IMR-90 (cell line): ENCODE data around the gene CTIF. TPM values are rescaled to one million over a fixed set of nuclear protein-coding genes. Genes with fewer than 3 reads are reported as not detected.

ENCODE experiments used
- ATAC-seq: fragments of 200-7000 bp; cut with Tn5 transposase; 2 replicates; pipeline ENCODE4 v1.9.1; 2020; ENCODE audit warnings: low read depth, mild to moderate bottlenecking, moderate library complexity
- BruUV-seq: library from RNA; stranded (reverse); fragments of 400-500 nt; replicated peaks from 2 replicates; lab custom pipeline; 2021; lab: Mats Ljungman, UMichigan
- CTCF ChIA-PET: fragments of 300-600 bp; formaldehyde crosslinking; extraction: SDS; loops from one replicate; lab custom pipeline; 2021; ENCODE audit warnings: antibody characterized with exemption; lab: Yijun Ruan, JAX
- POLR2A ChIA-PET: fragments of 300-600 bp; sonication (Branson Sonifier 250); formaldehyde crosslinking; loops from one replicate; lab custom pipeline; 2022; ENCODE audit warnings: antibody characterized with exemption; ENCODE audit not compliant: unreplicated experiment; lab: Charles Lee
- DNase-seq: peaks from one replicate; pipeline ENCODE4 v3.0.0; 2013
- H2AFZ ChIP-seq: replicated peaks from 2 replicates; pipeline ENCODE3; 2013; ENCODE audit warnings: low read length, mild to moderate bottlenecking; ENCODE audit not compliant: poor library complexity
- H2AK5ac ChIP-seq: 2 replicates; pipeline ENCODE4 v1.6.1; 2013; ENCODE audit warnings: low read depth, low read length, inconsistent platforms
- H2AK9ac ChIP-seq: replicated peaks from 2 replicates; pipeline ENCODE3; 2013; ENCODE audit warnings: mild to moderate bottlenecking, low read depth, low read length, moderate library complexity; ENCODE audit not compliant: poor library complexity
- H2BK120ac ChIP-seq: 2 replicates; pipeline ENCODE4 v1.6.1; 2013; ENCODE audit warnings: low read depth, low read length, inconsistent platforms
- H2BK15ac ChIP-seq: 3 replicates; pipeline ENCODE4 v1.6.1; 2013; ENCODE audit warnings: low read depth, low read length, inconsistent platforms
- H2BK20ac ChIP-seq: 2 replicates; pipeline ENCODE4 v1.6.1; 2013; ENCODE audit warnings: low read depth, mild to moderate bottlenecking, inconsistent platforms, low read length, moderate library complexity
- H2BK5ac ChIP-seq: 2 replicates; pipeline ENCODE4 v1.6.1; 2013; ENCODE audit warnings: mild to moderate bottlenecking, low read depth, low read length, inconsistent platforms; ENCODE audit not compliant: poor library complexity, severe bottlenecking
- H3K14ac ChIP-seq: replicated peaks from 2 replicates; pipeline ENCODE4 v1.6.1; 2013; ENCODE audit warnings: low read depth, low read length, inconsistent platforms
- H3K18ac ChIP-seq: 2 replicates; pipeline ENCODE4 v1.6.1; 2013; ENCODE audit warnings: low read depth, low read length, control low read depth
- H3K23ac ChIP-seq: 2 replicates; pipeline ENCODE4 v1.6.1; 2013; ENCODE audit warnings: low read depth, low read length, inconsistent platforms
- H3K27ac ChIP-seq: 2 replicates; pipeline ENCODE4 v1.5.1; 2013; ENCODE audit warnings: mild to moderate bottlenecking, control low read depth, low read length; ENCODE audit not compliant: insufficient read depth
- H3K27me3 ChIP-seq: 2 replicates; pipeline ENCODE4 v1.6.1; 2013; ENCODE audit warnings: low read length; ENCODE audit not compliant: control insufficient read depth, insufficient read depth
- H3K36me3 ChIP-seq: 2 replicates; pipeline ENCODE4 v1.6.1; 2013; ENCODE audit warnings: low read length, mixed read lengths; ENCODE audit not compliant: control insufficient read depth, insufficient read depth
- H3K4ac ChIP-seq: 2 replicates; pipeline ENCODE4 v1.6.1; 2013; ENCODE audit warnings: low read depth, low read length, inconsistent platforms
- H3K4me1 ChIP-seq: 2 replicates; pipeline ENCODE4 v1.6.1; 2013; ENCODE audit warnings: low read length, mixed read lengths; ENCODE audit not compliant: control insufficient read depth, insufficient read depth
- H3K4me2 ChIP-seq: 2 replicates; pipeline ENCODE4 v1.6.1; 2013; ENCODE audit warnings: low read depth, mild to moderate bottlenecking, control low read depth, low read length, moderate library complexity
- H3K4me3 ChIP-seq: 2 replicates; pipeline ENCODE4 v1.5.1; 2013; ENCODE audit warnings: low read depth, mild to moderate bottlenecking, control low read depth, low read length, moderate library complexity; ENCODE audit not compliant: insufficient read depth
- H3K56ac ChIP-seq: 2 replicates; pipeline ENCODE4 v1.6.1; 2013; ENCODE audit warnings: low read length, inconsistent platforms; ENCODE audit not compliant: insufficient read depth; ENCODE audit errors: extremely low read depth
- H3K79me1 ChIP-seq, 2 experiments: 2 replicates each; pipeline ENCODE4 v1.6.1; 2013; ENCODE audit warnings: low read length in 2 of 2, inconsistent platforms in 1 of 2, low read depth in 1 of 2
- H3K9ac ChIP-seq: 2 replicates; pipeline ENCODE4 v1.6.1; 2013; ENCODE audit warnings: low read depth, low read length, control low read depth
- H3K9me1 ChIP-seq: 2 replicates; pipeline ENCODE4 v1.6.1; 2013; ENCODE audit warnings: low read length, inconsistent platforms; ENCODE audit not compliant: insufficient read depth
- H3K9me3 ChIP-seq: 2 replicates; pipeline ENCODE4 v1.6.1; 2013; ENCODE audit warnings: low read length; ENCODE audit not compliant: control insufficient read depth, insufficient read depth
- H4K20me1 ChIP-seq: 2 replicates; pipeline ENCODE4 v1.6.1; 2013; ENCODE audit warnings: low read length, inconsistent platforms; ENCODE audit not compliant: insufficient read depth
- H4K5ac ChIP-seq: 2 replicates; pipeline ENCODE4 v1.6.1; 2013; ENCODE audit warnings: mild to moderate bottlenecking, low read depth, low read length, control low read depth
- H4K8ac ChIP-seq, 2 experiments: 2 replicates each; pipeline ENCODE4 v1.6.1; 2013; ENCODE audit warnings: low read depth in 2 of 2, low read length in 2 of 2, control low read depth in 1 of 2, inconsistent platforms in 1 of 2
- H4K91ac ChIP-seq: 2 replicates; pipeline ENCODE4 v1.6.1; 2013; ENCODE audit warnings: low read depth, low read length, inconsistent platforms; ENCODE audit not compliant: insufficient read depth
- BHLHE40 ChIP-seq: fragments of 150-350 bp; IDR thresholded peaks from 2 replicates; pipeline ENCODE4 v1.6.1; 2016; ENCODE audit warnings: mild to moderate bottlenecking, low read depth, low read length
- CEBPB ChIP-seq: IDR thresholded peaks from 2 replicates; pipeline ENCODE4 v1.6.1; 2012; ENCODE audit warnings: low read depth, low read length, improper control_type of control experiment
- CHD1 ChIP-seq: IDR thresholded peaks from 2 replicates; pipeline ENCODE4 v1.6.1; 2012; ENCODE audit warnings: low read depth, low read length, improper control_type of control experiment
- CTCF ChIP-seq: conservative IDR thresholded peaks from 2 replicates; pipeline ENCODE4 v1.5.1; 2012; ENCODE audit warnings: mild to moderate bottlenecking, low read depth, low read length, improper control_type of control experiment
- ELK1 ChIP-seq: fragments of 150-350 bp; IDR thresholded peaks from 2 replicates; pipeline ENCODE4 v1.6.1; 2016; ENCODE audit warnings: low read depth, mild to moderate bottlenecking, low read length, moderate library complexity, borderline replicate concordance
- FOS ChIP-seq: fragments of 150-350 bp; IDR thresholded peaks from 2 replicates; pipeline ENCODE4 v1.6.1; 2016; ENCODE audit warnings: low read depth, low read length
- MAFK ChIP-seq: IDR thresholded peaks from 2 replicates; pipeline ENCODE4 v1.6.1; 2012; ENCODE audit warnings: low read depth, low read length, improper control_type of control experiment
- MAZ ChIP-seq: IDR thresholded peaks from 2 replicates; pipeline ENCODE4 v1.6.1; 2012; ENCODE audit warnings: low read depth, mild to moderate bottlenecking, low read length, improper control_type of control experiment, moderate library complexity, borderline replicate concordance
- MXI1 ChIP-seq: IDR thresholded peaks from 2 replicates; pipeline ENCODE4 v1.6.1; 2012; ENCODE audit warnings: low read depth, mild to moderate bottlenecking, low read length, moderate library complexity, borderline replicate concordance
- NFE2L2 ChIP-seq: fragments of 150-350 bp; IDR thresholded peaks from 2 replicates; pipeline ENCODE4 v1.6.1; 2016; ENCODE audit warnings: low read depth, mild to moderate bottlenecking, low read length
- POLR2A ChIP-seq: IDR thresholded peaks from 2 replicates; pipeline ENCODE4 v1.6.1; 2012; ENCODE audit warnings: mild to moderate bottlenecking, low read depth, low read length
- RAD21 ChIP-seq: IDR thresholded peaks from 2 replicates; pipeline ENCODE4 v1.6.1; 2012; ENCODE audit warnings: low read length, improper control_type of control experiment
- RCOR1 ChIP-seq: IDR thresholded peaks from 2 replicates; pipeline ENCODE4 v1.6.1; 2012; ENCODE audit warnings: mild to moderate bottlenecking, low read length, improper control_type of control experiment; ENCODE audit not compliant: insufficient replicate concordance
- RFX5 ChIP-seq: IDR thresholded peaks from 2 replicates; pipeline ENCODE4 v1.8.0; 2012; ENCODE audit warnings: low read depth, mild to moderate bottlenecking, low read length, moderate library complexity
- SMC3 ChIP-seq: fragments of 150-350 bp; IDR thresholded peaks from 2 replicates; pipeline ENCODE4 v1.6.1; 2016; ENCODE audit warnings: low read depth, mild to moderate bottlenecking, antibody characterized with exemption, low read length, moderate library complexity
- USF2 ChIP-seq: fragments of 150-350 bp; IDR thresholded peaks from 2 replicates; pipeline ENCODE4 v1.6.1; 2017; ENCODE audit warnings: mild to moderate bottlenecking, antibody characterized with exemption, low read length, low read depth
- WGBS, 2 experiments: methylation state at CpG; one replicate each; pipeline versions ENCODE4 v1.1.5 to v1.1.7; 2013; ENCODE audit warnings: missing lambda C conversion rate in 2 of 2; ENCODE audit not compliant: insufficient read length in 1 of 2; ENCODE audit errors: extremely low coverage in 2 of 2; 5-methylcytosine and 5-hydroxymethylcytosine counted together
- dilution Hi-C: fragments of 300-500 bp; cut with HindIII; formaldehyde crosslinking; loops from one replicate; pipeline ENCODE4 v1.14.3; 2018; ENCODE audit warnings: low sequenced_read_pairs; ENCODE audit not compliant: unreplicated experiment
- in situ Hi-C: fragments of 300-500 bp; cut with MboI; formaldehyde crosslinking; loops from 3 replicates; pipeline ENCODE4 v1.14.3; 2019; ENCODE audit warnings: low sequenced_read_pairs, inconsistent platforms, mixed read lengths
- intact Hi-C: fragments of 100-400 bp; cut with micrococcal nuclease; formaldehyde crosslinking; loops from 2 replicates; pipeline ENCODE4 v1.10.0; 2022
- polyA plus RNA-seq, 3 experiments: library from polyadenylated mRNA; depleted of rRNA; stranded (reverse); fragments of >200 nt; gene quantifications; 2 replicates each; pipeline ENCODE4 v1.2.3, GENCODE V29; 2012; ENCODE audit warnings: low replicate concordance in 1 of 3
- total RNA-seq: library from RNA; depleted of rRNA; stranded (reverse); fragments of >200 nt; gene quantifications from 2 replicates; pipeline ENCODE4 v1.2.3, GENCODE V29; 2012

The CTIF gene
- total and polyA plus RNA-seq, 2 of the 4 experiments (the other 2 are of a cell fraction) = 25.1 to 57.0 TPM

- no TSS peak for BruUV-seq
- Histone ChIP-seq H3K4me3 (no peak overlapping the region), H2BK15ac (no peak overlapping the region), H3K14ac (no peak overlapping the region), H3K9me3 (no peaks in the 10 kb centered on the region), H2BK120ac (no peak overlapping the region), H3K9me1 (peaks cover 34% of the 10 kb centered on the region), H3K9ac (no peak overlapping the region), H3K4me2 (no peak overlapping the region), H2AK5ac (no peak overlapping the region), H2AFZ (no peak overlapping the region), H3K27me3 (no peaks in the 10 kb centered on the region), H3K56ac (no peak overlapping the region), H4K20me1 (peaks cover 14% of the 10 kb centered on the region; the same call in 1 of the 2 replicates), H3K4me1 (peaks cover 5% of the 10 kb centered on the region), H2BK20ac (no peak overlapping the region), H4K5ac (no peak overlapping the region), H4K91ac (no peak overlapping the region), H3K36me3 (peaks cover 36% of the 10 kb centered on the region), H2AK9ac (no peak overlapping the region), H3K23ac (no peak overlapping the region), H2BK5ac (no peak overlapping the region), H3K79me1 (peaks cover 17 to 80% of the 10 kb centered on the region in 2 experiments), H3K4ac (no peak overlapping the region), H4K8ac (no peak overlapping the region), H3K18ac (no peak overlapping the region), H3K27ac (no peak overlapping the region)
- intact Hi-C loops = no loop called here
- in situ Hi-C loops = no loop called here
- dilution Hi-C loops = no loop called here
- POLR2A ChIA-PET = no interaction called here
- DNase-seq (no peak), ATAC-seq (no peak)
- TF ChIP-seq CTCF (no peak), CHD1 (no peak), BHLHE40 (no peak), MAZ (no peak), MAFK (no peak), FOS (no peak), SMC3 (no peak), POLR2A (no peak), NFE2L2 (no peak), RCOR1 (no peak), MXI1 (no peak), RAD21 (no peak), ELK1 (no peak), USF2 (no peak), RFX5 (no peak), CEBPB (no peak)
- CTCF ChIA-PET = no interaction called here
- no CpG with 5 or more reads among the region's 1 CpG for WGBS, 2 experiments
These were observed 252.2 kb downstream of the CTIF start for GRCh38 chr18:48790869-48791635.
